Umbilical cord (tissue), 2 donors: ENCODE measurements around the gene DFFA. TPM values are rescaled to one million over a fixed set of nuclear protein-coding genes. Genes with fewer than 3 reads are reported as not detected.
A peak's percentile ranks its signal among the peaks of the same experiment; 100 is the strongest.
"Not testable (repeated sequence)": the region's sequence is repeated elsewhere in the genome, so short reads cannot be mapped to it uniquely, and the experiment has no call there.

Experiments
- DNase-seq: peaks from one replicate; pipeline ENCODE4 v3.0.0-alpha.2; 2015; ENCODE audit warnings: low spot score
- total RNA-seq: library from RNA; depleted of rRNA; stranded (reverse); fragments of >200 nt; gene quantifications from one replicate; pipeline ENCODE4 v1.2.3, GENCODE V29; 2014; ENCODE audit warnings: low replicate concordance; ENCODE audit not compliant: insufficient read depth

Gene DFFA
- total RNA-seq, 1 donor from 2014 or later = 26.2 TPM

DNA sequence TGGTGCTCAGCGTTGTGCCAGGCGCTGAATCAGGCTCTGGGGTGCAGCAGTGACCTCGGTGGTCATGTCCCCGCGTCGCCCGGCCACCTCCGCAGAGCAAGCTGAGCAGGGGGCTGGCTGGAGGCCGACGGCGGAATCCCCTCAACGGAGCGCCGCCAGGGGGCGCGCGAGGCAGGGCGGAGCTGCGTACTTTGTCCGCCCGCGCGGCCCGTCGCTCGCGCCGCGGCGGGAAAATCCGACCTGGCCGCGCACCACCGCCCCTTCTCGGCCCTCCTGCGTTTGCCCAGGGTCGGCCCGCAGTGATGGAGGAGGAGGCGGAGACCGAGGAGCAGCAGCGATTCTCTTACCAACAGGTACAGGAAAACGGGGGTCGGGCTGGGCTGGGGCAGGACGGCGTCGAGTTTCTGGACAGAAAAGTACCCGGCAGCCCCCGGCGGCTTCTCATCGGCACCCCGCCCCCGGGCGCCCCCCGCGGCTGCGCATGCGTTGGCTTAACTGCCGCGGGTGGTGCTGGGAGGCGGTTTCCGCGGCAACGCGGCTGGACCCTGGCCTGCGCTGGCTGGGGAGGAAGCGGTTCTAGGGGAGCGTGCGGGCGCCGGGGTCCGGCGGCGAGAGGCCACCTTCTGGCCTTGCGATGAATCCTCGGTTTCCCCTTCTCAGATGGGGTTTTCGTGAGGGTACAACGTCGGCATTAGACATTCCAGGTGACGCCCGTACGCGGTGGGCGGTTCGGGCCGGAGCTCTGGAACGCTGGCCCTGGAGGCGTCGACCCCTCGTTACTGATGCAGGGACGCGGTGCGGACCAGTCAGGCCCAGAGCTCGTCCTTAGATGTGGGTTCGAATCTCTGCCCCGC is 41.9 kb downstream of the DFFA start, which contains the start of gene CENPS:
Gene CENPS, plus strand, starts transcription at position 218 of the 854 bp plus-strand sequence. Its CDS starts 85 bp downstream, at position 303.
- peak; percentile 95 for DNase-seq

- peak; percentile 29 for DNase-seq
Measured at GRCh38 chr1:10429868-10430215, 42.5 kb downstream of the DFFA start.

DNA sequence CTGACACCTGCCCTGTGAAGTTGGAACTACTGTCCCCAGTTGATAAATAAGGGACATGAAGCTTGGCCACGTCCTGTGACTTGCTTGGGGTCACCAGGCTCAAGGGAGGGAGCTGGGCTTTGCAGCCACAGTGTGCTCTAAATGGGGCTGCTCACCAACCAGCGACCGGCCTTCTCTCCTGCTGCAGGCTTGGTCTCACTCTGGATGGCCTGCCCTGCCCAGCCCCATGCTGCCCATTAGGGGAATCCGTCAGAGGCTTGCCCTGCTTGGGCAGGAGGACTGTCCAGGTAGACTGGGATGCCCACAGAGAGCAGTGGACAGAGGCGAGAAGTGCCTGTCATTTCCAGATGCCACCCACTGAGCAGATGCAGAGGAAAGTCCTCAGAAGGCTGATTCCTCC is 43.3 kb downstream of the DFFA start:
- no peak for DNase-seq

- DNase-seq = not testable (repeated sequence)
Measured at GRCh38 chr1:10426535-10426848, 45.8 kb downstream of the DFFA start.

DNA sequence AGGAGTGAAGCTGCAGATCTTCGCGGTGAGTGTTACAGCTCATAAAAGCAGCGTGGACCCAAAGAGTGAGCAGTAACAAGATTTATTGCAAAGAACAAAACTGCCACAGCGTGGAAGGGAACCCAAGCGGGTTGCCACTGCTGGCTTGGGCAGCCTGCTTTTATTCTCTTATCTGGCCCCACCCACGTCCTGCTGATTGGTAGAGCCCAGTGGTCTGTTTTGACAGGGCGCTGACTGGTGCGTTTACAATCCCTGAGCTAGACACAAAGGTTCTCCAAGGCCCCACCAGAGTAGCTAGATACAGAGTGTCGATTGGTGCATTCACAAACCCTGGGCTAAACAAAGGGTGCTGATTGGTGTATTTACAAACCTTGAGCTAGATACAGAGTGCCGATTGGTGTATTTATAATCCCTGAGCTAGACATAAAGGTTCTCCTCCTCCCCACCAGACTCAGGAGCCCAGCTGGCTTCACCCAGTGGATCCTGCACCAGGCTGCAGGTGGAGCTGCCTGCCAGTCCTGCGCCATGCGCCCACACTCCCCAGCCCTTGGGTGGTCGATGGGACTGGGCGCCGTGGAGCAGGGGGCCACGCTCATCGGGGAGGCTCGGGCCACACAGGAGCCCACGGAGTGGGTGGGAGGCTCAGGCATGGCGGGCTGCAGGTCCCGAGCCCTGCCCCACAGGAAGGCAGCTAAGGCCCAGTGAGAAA is 46.3 kb downstream of the DFFA start:
- DNase-seq = not testable (repeated sequence)

DNA sequence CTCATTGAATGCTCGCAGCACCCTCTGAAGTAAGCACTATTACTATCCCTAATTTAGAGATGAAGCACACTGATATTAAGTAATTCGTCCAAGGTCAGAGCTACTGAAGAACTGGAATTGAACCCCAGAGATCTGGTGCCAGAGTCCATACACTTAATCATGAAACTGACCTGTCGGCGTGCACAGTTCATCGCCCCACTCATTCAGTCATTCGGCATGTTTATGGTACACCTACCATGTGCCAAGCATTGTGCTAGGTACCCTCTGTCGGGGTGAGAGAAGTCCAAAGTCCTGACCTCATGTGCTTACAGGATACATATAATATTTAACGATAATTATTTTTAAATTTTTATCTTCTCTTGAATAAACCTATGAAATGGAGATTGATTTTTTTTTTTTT is 47.7 kb downstream of the DFFA start:
- no peak for DNase-seq

DNA sequence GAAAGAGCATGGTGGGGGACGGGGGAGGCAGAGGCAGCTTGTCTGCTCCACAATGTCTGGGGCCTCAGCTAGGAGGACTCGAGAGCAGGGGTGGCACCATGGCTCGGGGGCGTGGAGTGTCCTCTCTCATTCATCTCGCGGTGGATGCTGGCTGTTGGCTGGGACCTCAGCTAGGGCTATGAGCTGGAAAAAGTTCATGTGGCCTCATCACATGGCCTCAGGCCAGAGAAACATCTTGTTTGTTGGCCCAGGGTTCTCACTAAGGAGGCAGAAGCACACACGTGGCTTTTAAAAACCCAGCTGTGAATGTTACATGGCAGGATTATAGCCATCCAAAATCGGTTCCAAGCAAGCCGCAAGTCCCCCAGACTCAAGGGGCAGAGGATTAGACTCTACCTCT is 48.3 kb downstream of the DFFA start:
- peak; percentile 30 for DNase-seq

DNA sequence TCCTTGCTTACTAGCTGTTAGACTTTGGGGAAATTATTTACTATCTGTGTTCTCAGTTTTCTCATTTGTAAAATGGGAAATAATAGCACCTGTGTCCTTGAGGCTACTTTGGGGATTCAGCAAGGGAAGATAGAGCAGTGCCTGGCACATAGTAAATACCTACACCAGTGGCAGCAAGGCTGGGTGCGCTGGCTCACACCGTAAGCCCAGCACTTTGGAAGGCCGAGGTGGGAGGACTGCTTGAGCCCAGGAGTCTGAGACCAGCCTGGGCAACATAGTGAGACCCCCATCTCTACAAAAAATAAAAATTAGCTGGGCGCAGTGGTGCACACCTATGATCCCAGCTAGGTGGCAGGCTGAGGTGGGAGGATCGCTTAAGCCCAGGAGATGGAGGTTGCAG is 50.7 kb downstream of the DFFA start:
- no peak for DNase-seq

GRCh38 chr1:10419351-10419750 is 53.0 kb downstream of the DFFA start:
- DNase-seq = no peak

- not testable (repeated sequence) for DNase-seq
Measured at GRCh38 chr1:10418741-10419140, 53.6 kb downstream of the DFFA start.

- DNase-seq = not testable (repeated sequence)
Measured at GRCh38 chr1:10415967-10416366, 56.4 kb downstream of the DFFA start.

- DNase-seq = peak; percentile 19
Measured at GRCh38 chr1:10415211-10415930, 57.0 kb downstream of the DFFA start.

DNA sequence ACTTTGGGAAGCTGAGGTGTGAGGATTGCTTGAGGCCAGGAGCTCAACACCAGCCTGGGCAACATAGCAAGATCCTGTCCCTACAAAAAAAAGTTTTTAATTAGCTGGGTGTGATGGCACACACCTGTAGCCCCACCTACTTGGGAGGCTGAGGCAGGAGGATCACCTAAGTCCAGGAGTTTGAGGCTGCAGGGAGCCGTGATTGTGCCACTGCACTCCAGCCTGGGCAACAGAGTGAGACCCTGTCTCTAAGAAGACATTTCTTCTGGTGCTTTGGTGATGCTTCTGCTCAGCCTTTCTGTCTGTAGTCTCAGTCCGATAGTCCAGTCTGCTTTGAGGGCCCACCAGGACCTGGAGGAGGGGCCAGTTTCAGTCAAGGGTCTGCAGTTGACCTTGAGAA is 65.1 kb downstream of the DFFA start:
- no peak for DNase-seq

Other genes starting within 250 kb of the DFFA start
- gene PGD, start 73.5 kb downstream of the DFFA start, total RNA-seq = 22.4 TPM
- gene CENPS, start 42.1 kb downstream of the DFFA start, total RNA-seq = 9.9 TPM
- gene CORT, start 22.5 kb downstream of the DFFA start, total RNA-seq = not detected
- 22.1 TPM for gene PEX14, start 2.4 kb upstream of the DFFA start, total RNA-seq